ENCODE results near the gene MAN2C1.

MAN2C1 gene

GRCh38 chr15:75309711-75310110 lies 58.7 kb downstream of the MAN2C1 start:
- DNase-seq (ENCODE audit: low read depth, low spot score), result no peak

GRCh38 chr15:75307778-75308390 lies 60.5 kb downstream of the MAN2C1 start:
- no peak for DNase-seq (ENCODE audit: low read depth, low spot score)

DNA sequence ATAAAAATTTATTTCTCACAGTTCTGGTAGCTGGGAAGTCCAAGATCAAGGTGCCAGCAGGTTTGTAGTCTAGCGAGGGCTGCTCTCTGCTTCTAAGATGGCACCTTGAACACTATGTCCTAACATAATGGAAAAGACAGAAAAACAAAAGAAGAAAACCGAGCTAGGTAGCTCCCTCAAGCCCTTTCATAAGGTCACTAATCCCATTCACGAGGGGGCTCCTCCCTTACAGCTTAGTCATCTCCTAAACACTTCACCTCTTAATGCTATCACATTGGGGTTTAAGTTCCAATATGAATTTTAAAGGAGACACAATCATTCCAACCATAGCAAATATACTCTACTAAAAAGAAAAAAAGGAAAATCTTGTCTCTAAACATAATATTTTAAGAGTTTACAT lies 62.2 kb downstream of the MAN2C1 start:
- DNase-seq (ENCODE audit: low read depth, low spot score), result no peak

Measured in activated CD4-positive, CD25-positive, alpha-beta regulatory T cell treated with anti-CD3 and anti-CD28 coated beads, Interleukin-2, amount 50 U/mL, for 16 hours (primary cell).